Ascending aorta (tissue), 2 donors: Measurements from ENCODE around the gene KDM2A. TPM values are rescaled to one million over a fixed set of nuclear protein-coding genes. Genes with fewer than 3 reads are reported as not detected.

Experiments used
- DNase-seq, 2 donors: peaks; one replicate each; pipeline ENCODE4 v3.0.0-alpha.2; 2019; ENCODE audit warnings: low spot score in 2 of 2
- H3K27ac ChIP-seq, 2 donors: fragments of 200-600 bp; sonication (generic); one replicate each; pipeline ENCODE4 v1.5.1; 2016 to 2017; ENCODE audit warnings: mild to moderate bottlenecking in 1 of 2
- H3K27me3 ChIP-seq: fragments of 200-600 bp; sonication (generic); one replicate; pipeline ENCODE4 v1.5.1; 2017
- H3K36me3 ChIP-seq, 2 donors: fragments of 200-600 bp; sonication (generic); one replicate each; pipeline ENCODE4 v1.5.1; 2016
- H3K4me1 ChIP-seq, 2 donors: fragments of 200-600 bp; sonication (generic); one replicate each; pipeline ENCODE4 v1.5.1; 2016 to 2017; ENCODE audit warnings: mild to moderate bottlenecking in 1 of 2
- H3K4me3 ChIP-seq, 2 donors: fragments of 200-600 bp; sonication (generic); one replicate each; pipeline ENCODE4 v1.5.1; 2016 to 2017; ENCODE audit warnings: mild to moderate bottlenecking in 1 of 2
- H3K9me3 ChIP-seq, 2 donors: fragments of 200-600 bp; sonication (generic); one replicate each; pipeline ENCODE4 v1.5.1; 2016
- intact Hi-C: fragments of 100-400 bp; cut with DNase I; formaldehyde crosslinking; loops from one replicate; pipeline ENCODE4 v1.15.1; 2023
- total RNA-seq: library from RNA; depleted of rRNA; stranded (reverse); fragments of >200 nt; gene quantifications from one replicate; pipeline ENCODE4 v1.1.0, GENCODE V29; 2016
- TF ChIP-seq, protein P1 (sequence below), 3 experiments: fragments of 200-600 bp in 2 of 3; fragments of 450-650 bp in 1 of 3; sonication (generic) in 2 of 3; IDR thresholded peaks; one replicate each; pipeline ENCODE4 v1.5.1; 2016 to 2019; ENCODE audit warnings: antibody characterized with exemption in 3 of 3, mild to moderate bottlenecking in 1 of 3, moderate library complexity in 1 of 3

Gene KDM2A
- total RNA-seq, 1 donor from 2014 or later: 129 TPM

DNA sequence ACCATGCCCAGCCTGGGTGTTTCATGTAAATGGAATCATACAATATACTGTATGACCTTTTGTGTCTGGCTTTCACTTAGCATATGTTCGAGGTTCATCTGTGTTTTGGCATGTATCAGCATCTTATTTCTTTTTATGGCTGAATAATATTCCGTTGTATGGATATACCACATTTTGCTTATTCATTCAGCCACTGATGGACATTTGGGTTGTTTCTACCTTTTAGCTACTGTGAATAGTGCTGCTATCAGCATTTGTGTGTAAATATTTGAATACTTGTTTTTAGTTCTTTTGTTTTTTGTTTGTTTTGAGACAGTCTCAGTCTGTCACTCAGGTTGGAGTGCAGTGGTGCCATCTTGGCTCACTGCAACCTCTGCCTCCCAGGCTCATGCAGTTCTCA lies 35.7 kb downstream of the KDM2A start:
- DNase-seq: no peak
- H3K4me1 ChIP-seq: no peaks in the 10 kb centered on the region
- H3K27ac ChIP-seq: no peak overlapping the region
- TF ChIP-seq, protein P1, sequence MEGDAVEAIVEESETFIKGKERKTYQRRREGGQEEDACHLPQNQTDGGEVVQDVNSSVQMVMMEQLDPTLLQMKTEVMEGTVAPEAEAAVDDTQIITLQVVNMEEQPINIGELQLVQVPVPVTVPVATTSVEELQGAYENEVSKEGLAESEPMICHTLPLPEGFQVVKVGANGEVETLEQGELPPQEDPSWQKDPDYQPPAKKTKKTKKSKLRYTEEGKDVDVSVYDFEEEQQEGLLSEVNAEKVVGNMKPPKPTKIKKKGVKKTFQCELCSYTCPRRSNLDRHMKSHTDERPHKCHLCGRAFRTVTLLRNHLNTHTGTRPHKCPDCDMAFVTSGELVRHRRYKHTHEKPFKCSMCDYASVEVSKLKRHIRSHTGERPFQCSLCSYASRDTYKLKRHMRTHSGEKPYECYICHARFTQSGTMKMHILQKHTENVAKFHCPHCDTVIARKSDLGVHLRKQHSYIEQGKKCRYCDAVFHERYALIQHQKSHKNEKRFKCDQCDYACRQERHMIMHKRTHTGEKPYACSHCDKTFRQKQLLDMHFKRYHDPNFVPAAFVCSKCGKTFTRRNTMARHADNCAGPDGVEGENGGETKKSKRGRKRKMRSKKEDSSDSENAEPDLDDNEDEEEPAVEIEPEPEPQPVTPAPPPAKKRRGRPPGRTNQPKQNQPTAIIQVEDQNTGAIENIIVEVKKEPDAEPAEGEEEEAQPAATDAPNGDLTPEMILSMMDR (IDR thresholded peaks at IDR 0.05): no peak
- peaks cover 21 to 23% of the 10 kb centered on the region in 2 donors for H3K36me3 ChIP-seq
- no peak overlapping the region for H3K4me3 ChIP-seq
- intact Hi-C loops: no loop called here
- H3K9me3 ChIP-seq: no peaks in the 10 kb centered on the region
- no peaks in the 10 kb centered on the region for H3K27me3 ChIP-seq

DNA sequence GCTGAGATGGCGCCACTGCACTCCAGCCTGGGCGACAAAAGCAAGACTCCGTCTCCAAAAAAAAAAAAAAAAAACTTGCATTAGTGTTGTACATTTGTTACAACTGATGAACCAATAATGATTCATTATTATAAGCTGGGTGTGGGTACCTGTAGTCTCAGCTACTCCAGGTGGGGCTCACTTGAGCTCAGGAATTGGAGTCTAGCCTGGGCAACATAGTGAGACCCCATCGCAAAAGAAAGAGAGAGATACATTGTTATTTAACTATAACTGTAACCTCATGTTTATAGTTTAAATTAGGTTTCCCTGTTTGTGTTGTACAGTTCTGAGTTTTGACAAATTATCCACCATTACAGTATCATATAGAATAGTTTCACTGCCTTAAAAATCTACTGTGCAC lies 38.6 kb downstream of the KDM2A start:
- no peak overlapping the region for H3K4me3 ChIP-seq
- no peak for DNase-seq
- intact Hi-C loops: no loop called here
- no peaks in the 10 kb centered on the region for H3K27me3 ChIP-seq
- H3K36me3 ChIP-seq: peaks cover 0 to 4% of the 10 kb centered on the region in 2 donors
- no peaks in the 10 kb centered on the region for H3K4me1 ChIP-seq
- TF ChIP-seq, protein P1 (IDR thresholded peaks at IDR 0.05): no peak
- no peaks in the 10 kb centered on the region for H3K9me3 ChIP-seq
- H3K27ac ChIP-seq: no peak overlapping the region

DNA sequence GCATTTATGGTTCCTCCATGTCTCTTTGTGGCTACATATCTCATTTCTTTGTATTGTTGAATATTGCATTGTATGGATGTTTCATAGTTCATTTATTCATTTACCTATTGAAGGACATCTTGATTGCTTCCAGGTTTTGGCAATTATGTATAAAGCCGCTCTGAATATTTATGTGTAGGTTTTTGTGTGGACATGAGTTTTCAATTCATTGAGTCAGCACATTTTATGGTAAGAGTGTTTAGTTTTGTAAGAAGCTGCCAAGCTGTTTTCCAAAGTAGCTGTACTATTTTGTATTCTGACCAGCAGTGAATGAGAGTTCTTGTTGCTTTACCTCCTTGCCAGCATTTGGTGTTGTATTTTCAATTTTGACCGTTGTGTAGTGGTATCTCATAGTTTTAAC lies 39.2 kb downstream of the KDM2A start:
- no peaks in the 10 kb centered on the region for H3K4me1 ChIP-seq
- peaks cover 0 to 4% of the 10 kb centered on the region in 2 donors for H3K36me3 ChIP-seq
- no peak overlapping the region for H3K27ac ChIP-seq
- H3K4me3 ChIP-seq: no peak overlapping the region
- H3K9me3 ChIP-seq: no peaks in the 10 kb centered on the region
- DNase-seq: no peak
- intact Hi-C loops: no loop called here
- TF ChIP-seq, protein P1 (IDR thresholded peaks at IDR 0.05): no peak
- no peaks in the 10 kb centered on the region for H3K27me3 ChIP-seq

DNA sequence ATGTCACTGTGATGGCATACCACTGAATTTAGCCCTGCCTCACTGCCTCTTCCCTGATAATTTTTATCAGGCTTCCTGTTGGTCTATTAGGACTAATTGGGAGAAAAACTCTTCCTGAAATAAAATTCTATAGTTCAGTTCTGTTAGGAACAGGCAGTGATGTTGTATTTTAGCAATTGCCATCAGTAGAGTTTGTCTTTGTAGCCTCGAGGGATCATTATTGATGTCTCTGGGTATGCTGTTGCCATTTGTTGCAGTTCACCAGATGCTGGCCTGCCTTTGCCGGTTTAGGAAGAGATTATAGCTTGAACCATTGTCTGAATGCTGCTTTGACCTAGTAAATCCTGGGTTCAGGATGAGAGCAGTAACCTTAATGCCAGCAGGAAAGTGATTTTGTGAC lies 41.0 kb downstream of the KDM2A start:
- intact Hi-C loops: no loop called here
- DNase-seq: no peak
- H3K36me3 ChIP-seq: no peaks in the 10 kb centered on the region

DNA sequence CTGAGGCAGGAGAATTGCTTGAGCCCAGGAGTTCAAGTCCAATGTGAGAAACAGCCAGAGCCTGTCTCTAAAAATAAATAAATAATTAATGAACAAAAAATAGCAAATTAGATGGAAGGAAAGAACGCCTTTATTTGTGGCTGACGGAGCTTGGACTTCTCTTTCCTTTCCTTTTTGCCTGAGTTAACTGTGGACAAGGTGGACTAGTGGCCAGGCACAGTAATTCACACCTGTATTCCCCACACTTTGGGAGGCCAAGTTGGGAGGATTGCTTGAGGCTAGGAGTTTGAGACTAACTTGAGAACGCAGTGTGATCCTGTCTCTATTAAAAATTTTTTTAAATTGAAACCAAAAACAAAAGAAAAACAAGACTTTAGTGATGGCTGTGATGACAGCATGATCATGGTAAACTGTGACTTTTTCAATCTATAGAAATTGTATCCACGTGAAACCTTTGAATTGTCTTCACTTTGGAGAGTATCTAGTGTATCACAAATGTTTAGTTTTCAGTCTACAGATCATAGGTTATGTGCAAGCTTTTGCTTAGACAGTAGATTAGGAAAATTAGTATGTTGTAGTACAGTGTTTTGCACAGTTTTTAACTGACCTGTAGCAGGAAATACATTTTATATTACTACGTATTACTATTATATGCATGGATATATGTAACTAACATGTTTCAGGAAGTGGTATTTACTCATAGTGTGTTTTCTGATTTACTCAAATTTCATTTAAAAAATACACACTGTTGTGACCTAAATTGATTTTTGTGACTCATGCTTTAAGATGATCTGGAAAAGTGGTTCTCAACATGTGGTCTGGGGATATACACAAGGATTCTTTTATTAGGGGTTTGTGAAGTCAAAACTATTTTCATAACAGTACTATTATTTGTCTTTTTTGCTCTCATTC lies 42.1 kb downstream of the KDM2A start:
- Histone ChIP-seq H3K27me3 (no peaks in the 10 kb centered on the region), H3K4me1 (no peaks in the 10 kb centered on the region), H3K9me3 (no peaks in the 10 kb centered on the region), H3K4me3 (no peak overlapping the region), H3K27ac (no peak overlapping the region), H3K36me3 (no peaks in the 10 kb centered on the region)
- DNase-seq: no peak
- intact Hi-C loops: no loop called here
- TF ChIP-seq, protein P1 (IDR thresholded peaks at IDR 0.05): no peak

More for the DNA sequence above, 41.0 kb downstream of the KDM2A start:
- Histone ChIP-seq H3K27me3 (no peaks in the 10 kb centered on the region), H3K27ac (no peak overlapping the region), H3K4me1 (no peaks in the 10 kb centered on the region), H3K4me3 (no peak overlapping the region), H3K9me3 (no peaks in the 10 kb centered on the region)
- TF ChIP-seq, protein P1 (IDR thresholded peaks at IDR 0.05): no peak
